Suprapubic skin (tissue), 4 donors: ENCODE results near the gene DBH. TPM values are rescaled to one million over a fixed set of nuclear protein-coding genes. Genes with fewer than 3 reads are reported as not detected.
"Not testable (repeated sequence)": the region's sequence is repeated elsewhere in the genome, so short reads cannot be mapped to it uniquely, and the experiment has no call there.

Experiments used
- DNase-seq, 2 donors: peaks; one replicate each; pipeline ENCODE4 v3.0.0-alpha.2; 2019; ENCODE audit warnings: low spot score in 2 of 2
- H3K27ac ChIP-seq: fragments of 200-600 bp; sonication (generic); one replicate; pipeline ENCODE4 v1.5.1; 2019
- H3K27me3 ChIP-seq: fragments of 200-600 bp; sonication (generic); one replicate; pipeline ENCODE4 v1.5.1; 2019
- H3K36me3 ChIP-seq: fragments of 200-600 bp; sonication (generic); one replicate; pipeline ENCODE4 v1.5.1; 2019
- H3K4me1 ChIP-seq: fragments of 200-600 bp; sonication (generic); one replicate; pipeline ENCODE4 v1.5.1; 2019
- H3K4me3 ChIP-seq: fragments of 200-600 bp; sonication (generic); one replicate; pipeline ENCODE4 v1.5.1; 2019; ENCODE audit warnings: mild to moderate bottlenecking
- H3K9me3 ChIP-seq: fragments of 200-600 bp; sonication (generic); one replicate; pipeline ENCODE4 v1.5.1; 2019
- EP300 ChIP-seq: sonication (generic); formaldehyde crosslinking; IDR thresholded peaks from one replicate; pipeline ENCODE4 v1.6.1; 2017; ENCODE audit warnings: antibody characterized with exemption
- POLR2A ChIP-seq, 2 donors: fragments of 450-650 bp; IDR thresholded peaks; one replicate each; pipeline ENCODE4 v1.6.1; 2017; ENCODE audit warnings: antibody characterized with exemption in 2 of 2, mild to moderate bottlenecking in 2 of 2, moderate library complexity in 2 of 2
- POLR2AphosphoS5 ChIP-seq, 3 donors: sonication (generic); formaldehyde crosslinking; IDR thresholded peaks; one replicate each; pipeline ENCODE4 v1.6.1; 2017; ENCODE audit warnings: antibody characterized with exemption in 3 of 3
- WGBS: methylation state at CpG from one replicate; pipeline ENCODE4 v1.1.5; 2018; 5-methylcytosine and 5-hydroxymethylcytosine counted together
- total RNA-seq, 4 donors: library from RNA; depleted of rRNA; stranded (reverse); fragments of >200 nt; gene quantifications; one replicate each; pipeline ENCODE4 v1.1.0, GENCODE V29; 2016
- TF ChIP-seq, protein P1 (sequence below), 2 donors: fragments of 200-600 bp in 1 of 2; fragments of 450-650 bp in 1 of 2; sonication (generic) in 1 of 2; IDR thresholded peaks; one replicate each; pipeline ENCODE4 v1.5.1; 2016 to 2019; ENCODE audit warnings: antibody characterized with exemption in 2 of 2, mild to moderate bottlenecking in 1 of 2, moderate library complexity in 1 of 2

DBH gene
- total RNA-seq, 4 donors from 2014 or later: not detected

DNA sequence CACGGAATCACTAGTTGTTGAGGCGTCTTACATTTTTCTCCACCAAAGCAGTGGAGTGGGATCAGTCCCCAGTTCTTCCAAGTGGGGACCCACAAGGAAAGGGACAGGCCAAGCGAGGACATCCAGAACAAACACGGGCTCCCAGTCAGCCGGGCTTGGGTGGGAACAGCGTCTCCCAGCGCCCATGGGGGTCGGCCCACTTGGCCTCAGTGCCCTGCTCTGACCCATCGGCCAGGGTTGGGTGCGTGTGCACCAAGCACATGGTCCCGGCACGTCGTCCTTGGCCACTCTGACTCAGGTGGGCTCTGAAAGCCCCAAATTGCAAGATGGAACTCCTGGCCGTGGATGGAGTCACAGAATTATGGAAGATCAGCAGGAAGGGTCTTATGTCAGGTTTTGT, 37.9 kb downstream of the DBH start:
- H3K27me3 ChIP-seq: no peaks in the 10 kb centered on the region
- H3K36me3 ChIP-seq: no peaks in the 10 kb centered on the region
- H3K27ac ChIP-seq: no peak overlapping the region
- no peak overlapping the region for H3K4me3 ChIP-seq
- H3K9me3 ChIP-seq: no peaks in the 10 kb centered on the region
- no peak for DNase-seq
- TF ChIP-seq POLR2A (IDR thresholded peaks at IDR 0.05) (no peak), POLR2AphosphoS5 (IDR thresholded peaks at IDR 0.05) (no peak), EP300 (no peak)
- TF ChIP-seq, protein P1, sequence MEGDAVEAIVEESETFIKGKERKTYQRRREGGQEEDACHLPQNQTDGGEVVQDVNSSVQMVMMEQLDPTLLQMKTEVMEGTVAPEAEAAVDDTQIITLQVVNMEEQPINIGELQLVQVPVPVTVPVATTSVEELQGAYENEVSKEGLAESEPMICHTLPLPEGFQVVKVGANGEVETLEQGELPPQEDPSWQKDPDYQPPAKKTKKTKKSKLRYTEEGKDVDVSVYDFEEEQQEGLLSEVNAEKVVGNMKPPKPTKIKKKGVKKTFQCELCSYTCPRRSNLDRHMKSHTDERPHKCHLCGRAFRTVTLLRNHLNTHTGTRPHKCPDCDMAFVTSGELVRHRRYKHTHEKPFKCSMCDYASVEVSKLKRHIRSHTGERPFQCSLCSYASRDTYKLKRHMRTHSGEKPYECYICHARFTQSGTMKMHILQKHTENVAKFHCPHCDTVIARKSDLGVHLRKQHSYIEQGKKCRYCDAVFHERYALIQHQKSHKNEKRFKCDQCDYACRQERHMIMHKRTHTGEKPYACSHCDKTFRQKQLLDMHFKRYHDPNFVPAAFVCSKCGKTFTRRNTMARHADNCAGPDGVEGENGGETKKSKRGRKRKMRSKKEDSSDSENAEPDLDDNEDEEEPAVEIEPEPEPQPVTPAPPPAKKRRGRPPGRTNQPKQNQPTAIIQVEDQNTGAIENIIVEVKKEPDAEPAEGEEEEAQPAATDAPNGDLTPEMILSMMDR (IDR thresholded peaks at IDR 0.05): no peak
- WGBS: 91% methylated on average over 13 of the region's 14 CpGs
- no peaks in the 10 kb centered on the region for H3K4me1 ChIP-seq

DNA sequence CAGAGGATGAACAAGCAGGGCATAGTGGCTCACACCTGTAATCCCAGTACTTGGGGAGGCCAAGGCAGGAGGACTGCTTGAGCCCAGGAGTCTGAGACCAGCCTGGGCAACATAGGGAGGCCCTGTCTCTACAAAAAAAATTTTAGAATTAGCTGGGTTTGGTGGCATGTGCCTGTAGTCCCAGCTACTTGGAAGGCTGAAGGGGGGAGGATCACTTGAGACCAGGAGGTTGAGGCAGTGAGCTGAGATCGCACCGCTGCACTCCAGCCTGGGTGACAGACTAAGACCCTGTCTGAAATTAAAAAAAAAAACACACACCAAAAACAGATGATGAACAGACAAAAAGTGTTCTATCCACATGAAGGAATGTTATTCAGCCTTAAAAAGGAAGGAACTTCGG, 39.6 kb downstream of the DBH start:
- H3K4me3 ChIP-seq, H3K9me3 ChIP-seq, H3K4me1 ChIP-seq, H3K36me3 ChIP-seq, H3K27ac ChIP-seq, H3K27me3 ChIP-seq, DNase-seq: not testable (repeated sequence)
- WGBS: 81% methylated on average over 3 of the region's 3 CpGs

DNA sequence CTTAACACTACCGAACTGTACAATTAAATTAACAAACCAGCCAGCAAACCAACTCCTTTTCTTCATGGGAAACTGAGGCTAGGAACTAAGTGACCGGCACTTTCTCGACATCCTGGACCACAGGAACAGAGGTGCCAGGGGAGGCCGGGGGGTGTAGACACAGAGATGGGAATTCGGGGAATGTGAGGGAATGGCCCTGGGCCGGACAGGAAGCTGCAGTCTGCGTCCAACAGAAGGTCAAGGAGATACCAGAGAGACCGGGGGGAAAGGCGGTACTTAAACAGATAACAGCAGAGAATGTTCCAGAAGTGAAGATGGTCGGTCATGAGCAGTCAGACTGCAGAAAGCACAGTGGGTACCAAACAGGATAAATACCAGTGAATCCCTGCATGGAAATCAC, 40.3 kb downstream of the DBH start:
- Histone ChIP-seq H3K4me3 (no peak overlapping the region), H3K36me3 (no peaks in the 10 kb centered on the region), H3K9me3 (no peaks in the 10 kb centered on the region), H3K4me1 (no peaks in the 10 kb centered on the region), H3K27ac (no peak overlapping the region), H3K27me3 (no peaks in the 10 kb centered on the region)
- DNase-seq: no peak
- no peak for TF ChIP-seq EP300
- TF ChIP-seq POLR2AphosphoS5 (IDR thresholded peaks at IDR 0.05): no peak
- TF ChIP-seq POLR2A (IDR thresholded peaks at IDR 0.05): no peak
- TF ChIP-seq, protein P1 (IDR thresholded peaks at IDR 0.05): no peak
- 79% methylated on average over 10 of the region's 10 CpGs for WGBS

DNA sequence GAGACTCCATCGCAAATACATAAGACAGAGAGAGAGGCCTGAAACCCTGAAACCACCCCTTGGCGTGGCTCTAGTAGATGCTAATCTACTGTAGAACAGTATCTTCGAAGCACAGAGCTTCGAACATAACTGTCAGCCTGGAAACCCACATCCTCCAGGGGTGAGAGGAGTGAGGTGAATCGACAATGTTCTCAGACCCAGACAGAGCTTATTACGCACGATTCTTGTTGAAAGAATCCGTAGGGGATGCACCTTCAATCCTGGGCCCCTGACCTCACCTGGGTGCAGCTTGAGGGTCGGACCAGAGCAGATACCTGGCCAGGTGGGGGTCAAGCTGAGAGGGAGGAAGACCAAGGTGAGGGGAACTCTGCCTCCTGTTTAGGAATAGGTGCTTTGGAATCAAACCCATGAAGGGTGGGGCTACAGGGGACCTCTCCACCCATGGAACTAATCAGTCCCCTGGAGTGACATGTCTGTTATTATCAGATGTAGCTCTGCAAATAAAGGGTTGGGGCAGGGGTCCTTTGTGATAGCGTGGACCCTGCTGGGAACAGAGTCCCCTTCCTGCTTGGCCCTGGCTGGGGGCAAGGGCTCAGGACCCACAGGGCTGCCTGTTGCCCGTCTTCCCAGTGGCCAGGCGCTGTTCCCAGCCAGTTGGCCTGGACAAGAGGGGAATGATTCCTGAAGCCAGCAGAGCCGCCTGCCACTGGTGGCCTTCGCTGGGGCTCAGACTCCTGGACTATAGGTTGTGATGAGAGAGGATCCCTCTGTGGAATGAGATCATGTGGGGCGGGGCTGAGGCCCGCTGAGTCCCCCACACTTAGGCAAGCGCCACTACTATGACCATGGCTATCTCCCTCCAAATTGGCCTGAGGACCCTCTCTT, 41.2 kb downstream of the DBH start:
- DNase-seq: no peak
- no peak overlapping the region for H3K27ac ChIP-seq
- 94% methylated on average over 16 of the region's 17 CpGs for WGBS

DNA sequence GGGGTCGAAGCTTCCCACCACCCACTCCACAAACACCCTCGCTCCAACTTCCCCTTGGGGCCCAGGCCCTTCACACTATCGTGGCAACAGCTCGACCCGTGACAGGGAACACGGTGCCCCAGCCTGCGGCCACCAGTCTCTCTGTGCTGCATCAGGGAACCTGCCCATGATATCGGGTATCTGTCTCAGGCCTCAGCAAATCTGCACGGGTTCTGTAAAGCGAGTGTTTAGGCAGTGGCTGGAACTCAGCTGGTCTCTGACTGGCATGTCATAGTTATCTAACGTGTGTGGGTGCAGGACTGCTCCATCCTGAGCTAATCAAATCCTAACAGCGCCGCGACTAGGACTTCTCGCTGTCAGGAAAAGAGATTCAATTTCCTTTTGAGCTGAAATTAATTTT, 42.9 kb downstream of the DBH start:
- Histone ChIP-seq H3K4me1 (peaks cover 12% of the 10 kb centered on the region), H3K4me3 (no peak overlapping the region), H3K27ac (no peak overlapping the region), H3K9me3 (no peaks in the 10 kb centered on the region), H3K27me3 (no peaks in the 10 kb centered on the region), H3K36me3 (no peaks in the 10 kb centered on the region)
- TF ChIP-seq EP300: no peak
- no peak for TF ChIP-seq POLR2AphosphoS5 (IDR thresholded peaks at IDR 0.05)
- no peak for TF ChIP-seq POLR2A (IDR thresholded peaks at IDR 0.05)
- TF ChIP-seq, protein P1 (IDR thresholded peaks at IDR 0.05): no peak
- WGBS: 88% methylated on average over 15 of the region's 15 CpGs
- DNase-seq: no peak

More for the DNA sequence above, 41.2 kb downstream of the DBH start:
- Histone ChIP-seq H3K27me3 (no peaks in the 10 kb centered on the region), H3K4me3 (no peak overlapping the region), H3K36me3 (no peaks in the 10 kb centered on the region), H3K4me1 (no peaks in the 10 kb centered on the region), H3K9me3 (no peaks in the 10 kb centered on the region)
- TF ChIP-seq POLR2AphosphoS5 (IDR thresholded peaks at IDR 0.05) (no peak), POLR2A (IDR thresholded peaks at IDR 0.05) (no peak), EP300 (no peak)
- TF ChIP-seq, protein P1 (IDR thresholded peaks at IDR 0.05): no peak
